ENCODE data around the gene RFLNA.

DNA sequence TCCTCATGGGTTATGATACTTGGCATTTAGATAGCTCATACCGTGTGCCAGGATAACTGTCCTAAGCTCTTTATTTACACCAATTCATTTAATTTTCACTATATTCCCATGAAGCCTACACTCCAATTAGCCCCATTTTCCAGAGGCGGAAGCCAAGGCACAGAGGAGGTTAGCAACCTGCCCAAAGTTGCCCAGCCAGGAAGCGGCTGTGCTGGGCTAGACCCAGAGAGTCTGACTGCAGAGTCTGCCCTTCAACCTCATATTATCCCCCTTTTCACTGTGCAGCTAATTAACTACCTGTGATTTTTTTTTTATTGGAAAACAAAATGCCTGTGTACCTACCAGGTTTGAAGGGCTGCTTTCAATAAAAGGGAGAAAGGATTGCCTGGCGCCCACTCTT lies 2.5 kb downstream of the RFLNA start:
- TF ChIP-seq EZH2 (IDR thresholded peaks at IDR 0.05; ENCODE audit: low read length, missing control alignments): no peak
- TF ChIP-seq, protein P1, sequence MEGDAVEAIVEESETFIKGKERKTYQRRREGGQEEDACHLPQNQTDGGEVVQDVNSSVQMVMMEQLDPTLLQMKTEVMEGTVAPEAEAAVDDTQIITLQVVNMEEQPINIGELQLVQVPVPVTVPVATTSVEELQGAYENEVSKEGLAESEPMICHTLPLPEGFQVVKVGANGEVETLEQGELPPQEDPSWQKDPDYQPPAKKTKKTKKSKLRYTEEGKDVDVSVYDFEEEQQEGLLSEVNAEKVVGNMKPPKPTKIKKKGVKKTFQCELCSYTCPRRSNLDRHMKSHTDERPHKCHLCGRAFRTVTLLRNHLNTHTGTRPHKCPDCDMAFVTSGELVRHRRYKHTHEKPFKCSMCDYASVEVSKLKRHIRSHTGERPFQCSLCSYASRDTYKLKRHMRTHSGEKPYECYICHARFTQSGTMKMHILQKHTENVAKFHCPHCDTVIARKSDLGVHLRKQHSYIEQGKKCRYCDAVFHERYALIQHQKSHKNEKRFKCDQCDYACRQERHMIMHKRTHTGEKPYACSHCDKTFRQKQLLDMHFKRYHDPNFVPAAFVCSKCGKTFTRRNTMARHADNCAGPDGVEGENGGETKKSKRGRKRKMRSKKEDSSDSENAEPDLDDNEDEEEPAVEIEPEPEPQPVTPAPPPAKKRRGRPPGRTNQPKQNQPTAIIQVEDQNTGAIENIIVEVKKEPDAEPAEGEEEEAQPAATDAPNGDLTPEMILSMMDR (conservative IDR thresholded peaks at IDR 0.05 in 1 of 2, IDR thresholded peaks at IDR 0.05 in 1 of 2; ENCODE audit: low read depth in 1 of 2, low read length in 2 of 2): no peak
